DMS153 treated with DMSO at 0.1 percent for 48 hours (cell line): ENCODE measurements around the gene ATP2A2.

Experiments used
- DNase-seq: peaks from one replicate; lab custom pipeline; 2025; ENCODE audit not compliant: unreplicated experiment; lab: John Stamatoyannopoulos, UW

ATP2A2 gene

DNA sequence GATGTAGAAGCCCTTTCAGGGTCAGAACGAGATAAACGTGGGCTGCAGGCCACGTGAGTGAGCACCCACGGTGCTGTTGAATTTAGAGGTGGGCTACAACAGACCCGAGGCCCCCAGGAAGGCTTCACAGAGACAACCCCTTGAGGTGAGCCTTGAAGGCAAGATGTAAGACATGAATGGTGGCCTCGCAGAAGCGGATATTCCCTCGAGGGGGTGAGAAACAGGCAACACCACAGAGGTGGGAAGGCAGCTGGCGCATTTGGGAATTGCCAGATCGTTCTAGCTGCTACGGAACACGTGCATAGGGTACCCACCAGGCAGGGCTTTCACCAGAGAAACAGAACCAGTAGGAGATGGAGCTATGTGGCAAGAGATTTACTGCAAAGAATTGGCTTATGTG lies 22.6 kb upstream of the ATP2A2 start:
- no peak for DNase-seq

DNA sequence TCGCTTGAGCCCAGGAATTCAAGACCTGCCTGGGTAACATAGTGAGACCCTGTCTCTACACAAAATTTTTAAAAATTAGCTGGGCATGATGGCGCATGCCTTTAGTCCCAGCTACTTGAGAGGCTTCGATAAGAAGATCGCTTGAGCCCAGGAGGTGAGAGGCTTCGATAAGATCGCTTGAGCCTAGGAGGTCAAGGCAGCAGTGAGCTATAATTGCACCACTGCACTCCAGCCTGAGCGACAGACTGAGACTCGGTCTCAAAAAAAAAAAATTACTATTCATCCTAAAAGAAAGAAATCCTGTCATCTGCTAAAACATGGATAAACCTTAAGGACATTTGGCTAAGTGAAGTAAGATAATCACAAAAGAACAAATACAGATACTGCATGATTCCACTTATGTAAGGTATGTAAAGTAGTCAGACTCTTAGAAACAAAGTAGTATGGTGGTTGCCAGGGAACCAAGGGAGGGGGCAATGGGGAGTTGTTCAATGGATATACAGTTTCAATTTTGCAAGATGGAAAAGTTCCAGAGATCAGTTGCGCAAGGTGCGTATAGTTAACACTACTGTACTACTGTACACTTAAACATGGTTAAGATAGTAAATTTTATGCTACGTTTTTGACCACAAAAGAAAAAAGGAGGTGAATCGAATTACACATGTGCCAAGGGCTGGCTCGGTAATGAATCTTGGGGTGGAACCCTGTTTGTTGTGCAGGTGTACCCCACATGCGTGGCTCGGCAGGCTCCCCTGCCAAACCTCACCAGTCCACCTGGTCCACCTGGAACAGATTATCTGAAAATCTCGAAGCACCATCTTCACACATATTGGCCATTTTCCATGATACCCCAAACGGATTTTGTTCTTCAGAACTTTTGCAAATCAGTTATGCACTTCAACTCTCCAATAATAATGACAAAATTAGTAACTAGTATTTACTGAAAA lies 18.3 kb upstream of the ATP2A2 start:
- DNase-seq = no peak

DNA sequence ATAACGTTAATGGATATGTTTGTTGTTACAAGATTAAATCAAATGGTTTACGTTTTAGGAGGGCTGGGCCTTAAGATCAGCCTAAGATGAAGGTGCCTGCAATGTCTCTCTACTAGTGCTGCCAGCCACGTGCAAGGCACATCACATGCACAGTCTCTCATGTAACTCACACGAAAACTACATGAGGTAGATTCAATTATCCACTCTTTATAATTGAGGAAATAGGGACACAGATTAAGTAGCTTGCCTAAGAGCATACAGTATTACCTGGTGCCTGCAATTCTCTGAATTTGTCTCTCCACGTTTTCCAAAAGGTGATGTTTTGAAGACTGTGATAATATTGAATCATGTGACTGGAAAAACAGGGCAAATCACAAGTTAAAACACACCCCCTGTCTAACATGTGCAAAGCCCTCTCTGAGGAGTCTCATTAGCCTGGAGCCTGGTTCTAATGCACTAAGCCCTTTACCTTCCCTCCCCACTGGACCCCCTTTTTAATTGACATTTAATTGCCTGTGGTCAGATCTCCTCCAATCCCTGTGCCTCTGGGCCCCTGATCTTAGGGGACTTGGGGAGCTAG lies 14.6 kb upstream of the ATP2A2 start:
- DNase-seq = no peak

- DNase-seq = peak; percentile 40
Observed at GRCh38 chr12:110266980-110267620, 13.9 kb upstream of the ATP2A2 start.

DNA sequence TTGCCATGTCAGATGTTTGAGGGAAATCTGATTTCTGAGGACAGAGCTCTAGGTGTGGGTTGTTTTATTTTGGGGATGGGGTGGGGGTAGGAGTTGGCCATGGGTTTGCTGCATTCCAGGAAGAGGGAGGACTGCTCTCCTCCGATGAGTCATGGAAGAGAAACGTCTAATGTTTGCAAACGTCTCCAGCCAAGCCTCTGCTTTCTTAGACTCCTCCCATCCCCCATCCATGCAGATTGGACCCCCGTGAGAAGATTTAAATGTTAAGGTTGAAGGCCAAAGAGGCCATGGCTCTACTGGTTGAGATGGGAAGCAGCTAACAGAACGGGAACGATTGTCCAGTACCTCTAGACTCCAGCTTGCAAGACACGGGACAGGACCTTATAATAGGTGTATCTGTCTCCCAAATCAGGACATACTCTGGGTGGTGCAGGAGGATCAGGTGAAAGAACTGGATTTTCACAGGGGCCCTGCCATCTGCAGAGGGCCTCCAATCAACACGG lies 11.4 kb upstream of the ATP2A2 start:
- no peak for DNase-seq

DNA sequence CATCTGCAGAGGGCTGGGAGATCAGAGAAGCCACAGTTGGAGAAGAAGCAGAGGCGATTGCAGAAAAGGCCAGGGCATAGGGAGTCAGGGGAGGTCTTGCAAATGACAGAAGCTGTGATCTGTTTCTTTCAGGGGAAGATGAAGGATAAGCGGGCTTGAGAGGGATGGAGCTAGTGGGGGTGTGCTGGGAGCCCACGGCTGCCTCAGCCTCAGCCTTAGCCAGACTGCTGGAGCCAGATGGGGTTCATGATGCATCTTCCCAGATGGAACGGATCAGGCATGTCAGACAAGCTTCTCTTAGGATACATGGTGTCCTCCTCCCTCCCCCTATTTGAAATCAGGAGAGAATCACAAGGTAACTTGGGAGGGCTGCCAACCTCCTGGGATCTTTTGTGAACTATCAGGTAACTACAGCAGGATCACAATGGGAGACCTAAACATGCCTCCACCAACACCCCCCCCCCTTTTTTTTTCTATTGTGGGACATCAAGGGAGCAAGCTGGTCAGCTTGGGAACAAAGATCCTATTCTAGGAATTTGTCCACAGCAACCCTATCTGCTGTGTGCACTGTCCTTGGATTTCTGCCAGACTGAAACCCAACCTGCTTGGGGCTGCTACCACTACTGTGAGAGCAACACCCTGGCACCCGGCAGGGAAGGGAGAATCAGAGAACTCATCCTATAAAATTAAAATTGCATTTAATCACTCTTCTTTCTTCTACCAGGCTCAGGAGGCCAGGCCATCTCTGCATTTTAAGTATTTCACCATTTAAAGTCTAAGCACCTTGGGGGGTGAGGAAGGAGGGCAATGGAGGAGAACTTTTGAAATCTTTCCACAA lies 10.7 kb upstream of the ATP2A2 start:
- DNase-seq = peak; percentile 73

- no peak for DNase-seq
Observed at GRCh38 chr12:110271015-110271414, 10.0 kb upstream of the ATP2A2 start.

DNA sequence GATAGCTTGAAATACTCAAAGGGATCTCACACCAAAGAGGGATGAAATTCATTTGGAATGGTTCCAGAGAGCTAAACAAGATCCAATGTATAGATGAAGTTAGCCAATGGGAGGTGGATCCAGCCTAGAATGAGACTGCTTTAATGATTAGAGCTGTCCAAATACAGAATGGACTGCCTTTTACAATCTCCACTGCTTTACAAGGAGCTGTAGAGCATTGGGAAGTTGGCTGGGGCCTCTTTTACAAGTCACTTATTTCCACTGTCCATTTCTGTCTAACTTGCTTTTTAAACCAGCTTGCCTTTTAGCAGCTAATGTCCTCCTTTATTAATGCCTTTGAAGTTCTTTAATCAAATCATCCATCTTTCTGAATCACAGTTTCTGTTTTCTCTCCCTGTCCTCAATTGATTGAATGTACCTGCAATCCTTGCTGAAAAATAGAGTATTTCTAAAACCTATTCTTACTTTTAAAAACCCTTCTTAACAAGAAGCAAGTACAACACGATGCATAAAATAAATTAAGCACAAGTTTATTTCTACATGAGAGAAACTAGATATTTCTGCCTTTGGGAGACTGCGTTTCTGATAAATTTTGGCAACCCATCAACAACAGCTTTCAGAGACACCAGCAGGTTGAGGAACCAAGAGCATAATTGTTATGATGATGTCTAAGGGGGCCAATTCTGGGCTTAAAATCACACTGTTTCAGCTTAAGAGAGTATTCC lies 3.4 kb upstream of the ATP2A2 start:
- DNase-seq = no peak

DNA sequence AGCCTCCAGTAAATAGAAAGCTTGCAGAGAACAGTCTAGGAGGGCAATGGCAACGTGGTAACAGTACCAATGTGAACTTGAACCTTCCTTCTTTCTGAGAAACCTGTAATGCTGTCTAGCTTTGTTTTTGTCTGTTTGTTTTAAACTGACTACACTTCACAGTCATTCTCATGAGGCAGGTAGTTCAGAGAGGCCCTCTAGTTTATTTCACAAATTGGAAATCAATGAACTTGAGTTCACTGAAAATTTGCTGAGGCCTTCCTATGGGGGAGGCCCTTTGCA lies 2.9 kb upstream of the ATP2A2 start:
- DNase-seq = no peak

DNA sequence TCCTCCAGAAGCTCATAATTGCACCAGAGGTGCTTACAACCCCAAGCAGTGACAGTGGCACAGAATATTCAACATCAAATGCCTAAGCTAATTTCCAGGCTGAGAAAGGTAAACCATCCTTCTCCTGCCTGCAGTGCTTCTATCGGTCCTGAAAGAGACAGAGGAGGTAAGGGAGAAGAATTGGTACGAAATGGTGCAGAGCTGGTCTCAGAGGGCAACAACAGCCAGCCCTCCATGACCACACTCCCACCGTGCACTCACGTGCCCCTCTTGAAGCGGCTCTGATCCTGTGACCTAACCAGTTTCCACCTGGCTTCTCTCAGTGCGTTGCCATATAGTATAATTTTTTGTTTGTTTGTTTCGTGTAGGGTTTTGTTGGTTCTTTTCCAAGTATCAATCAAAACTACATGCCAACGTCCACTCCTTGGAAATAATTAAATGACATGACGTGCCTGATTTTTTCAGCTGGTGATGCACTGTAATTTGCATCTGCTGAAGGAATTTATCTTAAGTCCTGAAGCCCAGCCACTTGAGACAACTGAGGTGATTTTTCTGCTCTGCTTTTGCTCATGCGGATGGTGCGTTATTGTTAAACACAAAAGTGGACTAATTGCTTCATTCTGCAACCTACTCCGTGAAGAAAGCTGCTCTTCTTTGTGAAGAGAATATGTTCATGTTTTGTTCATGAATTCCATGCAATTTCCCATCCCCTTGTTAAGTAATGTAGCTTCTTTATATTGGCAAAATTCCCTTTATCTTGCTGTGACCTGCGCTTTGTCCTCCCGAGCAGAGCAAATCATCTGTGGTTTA lies 1.3 kb upstream of the ATP2A2 start:
- no peak for DNase-seq

DNA sequence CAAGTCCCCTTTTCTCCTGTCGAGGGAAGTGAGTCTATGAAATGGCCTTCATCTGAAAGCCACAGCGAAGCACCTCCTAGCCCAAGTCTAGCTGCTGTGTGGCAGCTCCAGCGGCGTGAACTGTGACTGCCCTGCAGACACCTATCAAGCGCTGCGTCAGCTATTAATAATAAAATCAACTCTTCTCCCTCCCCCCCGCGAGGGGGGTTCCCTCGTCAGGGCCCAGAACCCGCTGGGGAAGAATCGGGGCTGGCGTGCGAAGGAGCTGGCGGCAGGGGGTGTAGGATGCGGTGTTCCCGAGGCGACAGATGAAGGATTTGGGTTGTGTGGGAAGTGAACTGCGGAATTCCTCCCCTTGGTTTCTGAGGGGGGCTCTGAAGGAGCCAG lies 662 bp upstream of the ATP2A2 start:
- DNase-seq = no peak

DNA sequence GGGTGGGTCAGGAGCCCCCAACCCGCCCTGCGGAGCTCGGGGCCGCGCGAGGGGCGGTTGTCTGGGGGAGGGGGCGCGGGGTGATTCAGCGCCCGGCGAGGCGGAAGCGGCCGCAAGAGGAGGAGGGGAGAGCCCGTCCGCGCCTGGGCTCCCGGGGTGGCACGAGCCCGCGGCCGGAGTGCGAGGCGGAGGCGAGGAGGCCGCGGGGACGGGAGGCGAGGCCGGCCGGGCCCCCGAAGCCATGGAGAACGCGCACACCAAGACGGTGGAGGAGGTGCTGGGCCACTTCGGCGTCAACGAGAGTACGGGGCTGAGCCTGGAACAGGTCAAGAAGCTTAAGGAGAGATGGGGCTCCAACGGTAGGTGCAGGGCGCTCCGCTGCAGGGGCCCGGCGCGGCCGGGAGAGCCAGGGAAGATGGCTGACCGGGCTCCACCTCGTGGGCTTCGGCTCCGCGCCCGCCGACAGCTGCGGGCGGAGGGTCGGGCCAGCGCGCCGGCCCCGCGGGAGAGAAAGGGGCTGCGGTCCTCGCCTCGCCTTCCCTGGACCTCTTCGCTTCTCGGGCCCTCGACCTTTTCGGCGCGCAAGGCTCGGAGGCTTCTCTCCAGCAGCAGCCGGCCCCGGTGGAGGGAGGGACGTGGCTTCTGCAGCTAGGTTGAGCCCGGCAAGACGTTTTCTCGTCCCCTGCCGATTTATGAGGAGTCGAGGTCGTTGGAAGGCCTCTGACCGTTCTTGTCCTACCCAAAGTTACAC lies 677 bp downstream of the ATP2A2 start:
- DNase-seq = no peak

DNA sequence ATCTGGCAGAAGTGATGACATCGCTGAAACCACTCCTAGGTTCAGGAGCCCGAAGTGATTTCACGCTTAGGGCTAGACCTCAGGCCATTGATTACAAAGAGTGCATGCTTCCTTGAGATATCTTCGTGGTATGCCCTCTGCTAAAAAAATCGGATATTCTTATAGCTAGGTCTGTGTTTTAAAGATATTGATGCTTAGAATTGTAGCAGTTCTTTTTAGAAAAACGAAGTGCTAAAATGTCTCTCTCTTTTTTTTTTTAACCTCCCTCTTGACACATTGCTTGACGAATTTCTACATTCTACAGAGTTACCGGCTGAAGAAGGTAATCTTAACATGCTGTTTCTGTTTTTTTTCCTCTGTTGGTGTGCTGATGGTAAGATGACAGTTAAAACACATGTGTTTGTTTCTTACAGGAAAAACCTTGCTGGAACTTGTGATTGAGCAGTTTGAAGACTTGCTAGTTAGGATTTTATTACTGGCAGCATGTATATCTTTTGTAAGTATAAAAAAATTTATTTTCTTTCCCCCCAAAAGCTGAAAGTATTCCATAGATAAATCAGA lies 1.3 kb downstream of the ATP2A2 start:
- no peak for DNase-seq

GRCh38 chr12:110282956-110283817 lies 2.1 kb downstream of the ATP2A2 start:
- DNase-seq = no peak

DNA sequence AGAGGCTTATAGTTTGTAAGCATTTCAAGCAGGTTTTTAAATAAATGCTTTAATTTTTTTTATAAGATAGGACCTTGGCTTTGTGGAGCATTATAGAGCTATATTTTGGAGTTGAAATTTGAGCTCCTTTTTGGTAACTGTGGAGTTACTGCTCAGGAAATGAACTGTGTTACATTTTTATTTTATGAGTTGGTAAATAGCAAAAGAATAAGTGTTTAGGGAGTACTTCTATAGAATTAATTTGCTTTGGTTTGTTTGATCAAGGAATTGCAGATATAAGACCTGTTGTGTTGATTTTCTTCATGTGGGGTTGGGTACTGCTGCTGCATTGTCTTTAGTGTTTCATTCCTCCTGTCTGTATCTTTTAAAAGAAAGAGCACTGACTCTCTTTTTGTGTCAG lies 3.5 kb downstream of the ATP2A2 start:
- DNase-seq = no peak

DNA sequence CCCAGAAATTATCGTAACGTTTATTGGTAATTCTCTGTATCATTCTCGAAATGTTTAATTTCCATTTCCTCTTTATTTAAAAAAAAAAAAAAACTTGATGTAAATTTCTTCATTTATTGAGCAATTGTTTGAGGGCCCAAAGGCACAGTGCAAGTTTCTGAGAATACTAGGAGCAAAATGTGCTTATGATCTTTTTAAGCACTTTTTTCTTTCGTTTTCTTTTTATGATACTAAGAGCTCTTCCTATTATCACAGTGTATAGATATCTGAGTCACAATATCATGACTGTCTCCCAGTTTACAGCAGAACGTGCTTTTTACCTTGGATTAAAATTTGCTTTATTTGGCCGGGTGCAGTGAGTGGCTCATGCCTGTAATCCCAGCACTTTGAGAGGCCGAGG lies 5.6 kb downstream of the ATP2A2 start:
- no peak for DNase-seq

GRCh38 chr12:110287986-110288385 lies 6.9 kb downstream of the ATP2A2 start:
- no peak for DNase-seq
